AG04450 (cell line): ENCODE data around the gene C20orf204. TPM values are rescaled to one million over a fixed set of nuclear protein-coding genes. Genes with fewer than 3 reads are reported as not detected.
"Not testable (repeated sequence)": the region's sequence is repeated elsewhere in the genome, so short reads cannot be mapped to it uniquely, and the experiment has no call there.

Experiments used
- CTCF ChIA-PET: fragments of 300-600, 350-600 bp; formaldehyde crosslinking; extraction: SDS; loops from one replicate; lab custom pipeline; 2022; ENCODE audit warnings: antibody characterized with exemption, inconsistent platforms; lab: Charles Lee
- POLR2A ChIA-PET: fragments of 350-600 bp; formaldehyde crosslinking; extraction: SDS; loops from one replicate; lab custom pipeline; 2021; ENCODE audit warnings: antibody characterized with exemption, inconsistent platforms; lab: Yijun Ruan, JAX
- DNase-seq: peaks from one replicate; pipeline ENCODE4 v3.0.0-alpha.2; 2011; ENCODE audit warnings: low read depth, low spot score
- H3K27ac ChIP-seq: one replicate; pipeline ENCODE4 v1.5.1; 2012; ENCODE audit warnings: low read depth, low read length, control low read depth
- H3K27me3 ChIP-seq: one replicate; pipeline ENCODE4 v1.6.0; 2012; ENCODE audit warnings: low read length; ENCODE audit not compliant: control insufficient read depth, insufficient read depth
- H3K4me3 ChIP-seq: 2 replicates; pipeline ENCODE4 v1.5.1; 2011; ENCODE audit warnings: mild to moderate bottlenecking, low read depth, low read length, control low read depth
- H3K9me3 ChIP-seq: 2 replicates; pipeline ENCODE4 v1.5.1; 2012; ENCODE audit warnings: low read length; ENCODE audit not compliant: control insufficient read depth, insufficient read depth
- CTCF ChIP-seq: IDR thresholded peaks from 2 replicates; pipeline ENCODE4 v1.5.1; 2011; ENCODE audit warnings: low read depth, low read length, control low read depth, inconsistent platforms
- polyA plus RNA-seq: library from polyadenylated mRNA; depleted of rRNA; stranded (reverse); fragments of >200 nt; gene quantifications from 2 replicates; pipeline ENCODE4 v1.2.3, GENCODE V29; 2011; rRNA removed
- small RNA-seq: library from RNA; depleted of rRNA; stranded (forward); fragments of <200 nt; gene quantifications from one replicate; pipeline ENCODE3, GENCODE V24; 2012; ENCODE audit warnings: low read depth; ENCODE audit not compliant: insufficient read length

The C20orf204 gene
- polyA plus RNA-seq, 1 experiment, result 0.01 TPM

DNA sequence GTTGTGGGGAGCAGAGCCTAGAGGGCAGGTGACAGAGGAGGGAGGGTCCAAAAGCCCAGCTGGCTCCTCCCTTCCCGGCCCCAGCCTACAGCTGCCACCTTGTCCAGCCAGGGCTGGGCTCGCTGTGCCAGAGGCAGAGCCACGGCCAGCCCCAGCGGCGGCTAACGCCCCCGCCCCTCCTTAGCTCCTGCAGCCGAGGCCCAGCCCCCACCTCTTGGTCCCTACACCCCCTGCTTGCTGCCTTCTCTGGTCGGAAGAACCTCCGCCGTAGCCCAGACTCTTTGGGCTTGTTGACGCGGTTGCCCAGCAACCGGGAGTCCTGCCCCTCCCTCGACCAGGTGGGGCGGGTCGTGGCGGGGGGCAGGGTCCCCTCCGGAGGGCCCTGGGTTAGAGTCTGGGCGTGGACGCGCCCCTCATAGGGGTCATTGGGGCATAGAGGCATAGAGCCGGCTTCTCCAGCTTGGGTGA lies 48.7 kb downstream of the C20orf204 start:
- no peak for DNase-seq
- ChIA-PET POLR2A (no interaction called here), CTCF (no interaction called here)
- H3K9me3 ChIP-seq, result peaks cover 15% of the 10 kb centered on the region
- no peak overlapping the region for H3K27ac ChIP-seq
- no peak overlapping the region for H3K4me3 ChIP-seq
- TF ChIP-seq CTCF, result no peak
- peaks cover 42% of the 10 kb centered on the region for H3K27me3 ChIP-seq

DNA sequence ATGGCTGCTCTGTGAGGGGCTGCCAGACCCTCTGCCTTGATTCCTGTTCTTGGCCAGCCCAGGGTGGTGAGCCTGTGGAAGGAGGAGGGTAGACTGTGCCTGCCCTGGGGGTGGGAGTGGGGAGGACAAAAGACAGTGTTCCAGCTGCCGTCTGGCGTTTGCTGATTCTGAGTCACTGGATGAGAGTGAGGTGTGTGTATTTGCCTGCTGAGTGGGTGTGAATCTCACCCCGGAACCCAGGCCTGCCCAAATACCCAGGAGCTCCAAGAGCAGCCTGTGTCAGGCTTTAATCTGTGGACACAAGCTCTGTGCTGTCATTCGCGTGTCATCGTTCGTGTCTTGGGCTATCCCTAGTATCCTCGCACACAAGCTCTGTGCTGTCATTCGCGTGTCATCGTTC lies 50.8 kb downstream of the C20orf204 start:
- ChIA-PET POLR2A (interaction anchor here (0.6 kb wide), 1 partner anchor 137 kb away, joined by 3 read pairs; no protein-coding TSS in a partner anchor), CTCF (no interaction called here)
- Histone ChIP-seq H3K4me3 (no peak overlapping the region), H3K27me3 (peaks cover 42% of the 10 kb centered on the region), H3K27ac (no peak overlapping the region), H3K9me3 (peaks cover 15% of the 10 kb centered on the region)
- no peak for DNase-seq
- no peak for TF ChIP-seq CTCF

GRCh38 chr20:64087226-64087825 lies 51.3 kb downstream of the C20orf204 start:
- POLR2A ChIA-PET, H3K27ac ChIP-seq, H3K4me3 ChIP-seq, CTCF ChIA-PET, DNase-seq: not testable (repeated sequence)
- H3K9me3 ChIP-seq, result peaks cover 15% of the 10 kb centered on the region
- peaks cover 39% of the 10 kb centered on the region for H3K27me3 ChIP-seq

- H3K9me3 ChIP-seq, result peaks cover 15% of the 10 kb centered on the region
- H3K27ac ChIP-seq, POLR2A ChIA-PET, H3K4me3 ChIP-seq, DNase-seq, CTCF ChIA-PET: not testable (repeated sequence)
- peaks cover 47% of the 10 kb centered on the region for H3K27me3 ChIP-seq
These were observed 52.6 kb downstream of the C20orf204 start for GRCh38 chr20:64088586-64088985.

Small RNA genes within 50 kb of the gene (small RNA-seq; reads per million reads assigned to genes)
- not detected for gene AL355803.1
- gene MIR6813, result not detected

Other genes with a start within 250 kb of the C20orf204 start
- gene ZBTB46, start 204.9 kb upstream of the C20orf204 start, polyA plus RNA-seq, result 2.0 and 2.8 TPM in 2 replicates
- gene ABHD16B, start 174.7 kb upstream of the C20orf204 start, polyA plus RNA-seq, result not detected in 2 replicates
- gene TPD52L2, start 170.9 kb upstream of the C20orf204 start, polyA plus RNA-seq, result 202 and 219 TPM in 2 replicates
- 36.7 and 40.9 TPM in 2 replicates for gene DNAJC5, start 141.1 kb upstream of the C20orf204 start, polyA plus RNA-seq
- gene UCKL1, start 79.8 kb upstream of the C20orf204 start, polyA plus RNA-seq, result 18.0 and 22.3 TPM in 2 replicates
- 4.0 and 6.0 TPM in 2 replicates for gene ZNF512B, start 66.3 kb upstream of the C20orf204 start, polyA plus RNA-seq
- 1.3 and 1.8 TPM in 2 replicates for gene SAMD10, start 56.5 kb upstream of the C20orf204 start, polyA plus RNA-seq
- 38.5 and 47.5 TPM in 2 replicates for gene PRPF6, start 55.0 kb upstream of the C20orf204 start, polyA plus RNA-seq
- gene SOX18, start 13.5 kb downstream of the C20orf204 start, polyA plus RNA-seq, result not detected in 2 replicates
- gene TCEA2, start 27.0 kb downstream of the C20orf204 start, polyA plus RNA-seq, result 12.8 and 18.0 TPM in 2 replicates
- gene RGS19, start 43.3 kb downstream of the C20orf204 start, polyA plus RNA-seq, result 7.5 and 9.3 TPM in 2 replicates
- 0.86 and 1.1 TPM in 2 replicates for gene OPRL1, start 43.9 kb downstream of the C20orf204 start, polyA plus RNA-seq
- gene LKAAEAR1, start 48.2 kb downstream of the C20orf204 start, polyA plus RNA-seq, result not detected in 2 replicates
- gene NPBWR2, start 71.4 kb downstream of the C20orf204 start, polyA plus RNA-seq, result not detected in 2 replicates
- not detected in 2 replicates for gene MYT1, start 128.3 kb downstream of the C20orf204 start, polyA plus RNA-seq
- gene PCMTD2, start 219.6 kb downstream of the C20orf204 start, polyA plus RNA-seq, result 32.4 and 42.7 TPM in 2 replicates